Occipital lobe (tissue), 2 donors: Measurements from ENCODE around the gene LBX2. TPM values are rescaled to one million over a fixed set of nuclear protein-coding genes. Genes with fewer than 3 reads are reported as not detected.

Experiments used
- DNase-seq: peaks from one replicate; lab custom pipeline; 2025; lab: John Stamatoyannopoulos, UW
- total RNA-seq: library from RNA; depleted of rRNA; stranded (reverse); fragments of >200 nt; gene quantifications from one replicate; pipeline ENCODE4 v1.2.3, GENCODE V29; 2014

The LBX2 gene
- total RNA-seq = not detected

- no peak for DNase-seq
Measured at GRCh38 chr2:74499267-74499939, at the start of gene LBX2. LBX2 (minus strand) TSS chr2:74499603; CDS start chr2:74499537, 66 bp downstream.

GRCh38 chr2:74548285-74548899, 49.0 kb upstream of the LBX2 start:
- no peak for DNase-seq

- DNase-seq = no peak
Measured at GRCh38 chr2:74546004-74546403, 46.6 kb upstream of the LBX2 start.

- DNase-seq = no peak
Measured at GRCh38 chr2:74544634-74545033, 45.2 kb upstream of the LBX2 start.

GRCh38 chr2:74542978-74543377, 43.6 kb upstream of the LBX2 start:
- no peak for DNase-seq

GRCh38 chr2:74540291-74540690, 40.9 kb upstream of the LBX2 start:
- DNase-seq = no peak

GRCh38 chr2:74538881-74539339, 39.5 kb upstream of the LBX2 start:
- DNase-seq = no peak

GRCh38 chr2:74537140-74537539, 37.7 kb upstream of the LBX2 start:
- DNase-seq = no peak

- no peak for DNase-seq
Measured at GRCh38 chr2:74536166-74536950, 37.0 kb upstream of the LBX2 start.

GRCh38 chr2:74535440-74535965, 36.1 kb upstream of the LBX2 start:
- no peak for DNase-seq

- DNase-seq = no peak
Measured at GRCh38 chr2:74534411-74534810, 35.0 kb upstream of the LBX2 start.

GRCh38 chr2:74533464-74533863, 34.1 kb upstream of the LBX2 start:
- DNase-seq = no peak

- DNase-seq = no peak
Measured at GRCh38 chr2:74532222-74532621, 32.8 kb upstream of the LBX2 start.

GRCh38 chr2:74531666-74532065, 32.3 kb upstream of the LBX2 start:
- no peak for DNase-seq

- peak; percentile 20 for DNase-seq
Measured at GRCh38 chr2:74530239-74531187, 31.1 kb upstream of the LBX2 start.

- peak; percentile 99 for DNase-seq
Measured at GRCh38 chr2:74529357-74530238, 30.2 kb upstream of the LBX2 start, which contains the start of the genes AUP1 and HTRA2. AUP1 (minus strand) TSS chr2:74529706; CDS start chr2:74529629, 77 bp downstream. HTRA2 (plus strand) TSS chr2:74529933; CDS start chr2:74530007, 74 bp downstream.

- no peak for DNase-seq
Measured at GRCh38 chr2:74528600-74529356, 29.4 kb upstream of the LBX2 start.

GRCh38 chr2:74527741-74528140, 28.3 kb upstream of the LBX2 start:
- no peak for DNase-seq

- no peak for DNase-seq
Measured at GRCh38 chr2:74526649-74527230, 27.3 kb upstream of the LBX2 start.
